ENCODE results near the gene HRH2.

DNA sequence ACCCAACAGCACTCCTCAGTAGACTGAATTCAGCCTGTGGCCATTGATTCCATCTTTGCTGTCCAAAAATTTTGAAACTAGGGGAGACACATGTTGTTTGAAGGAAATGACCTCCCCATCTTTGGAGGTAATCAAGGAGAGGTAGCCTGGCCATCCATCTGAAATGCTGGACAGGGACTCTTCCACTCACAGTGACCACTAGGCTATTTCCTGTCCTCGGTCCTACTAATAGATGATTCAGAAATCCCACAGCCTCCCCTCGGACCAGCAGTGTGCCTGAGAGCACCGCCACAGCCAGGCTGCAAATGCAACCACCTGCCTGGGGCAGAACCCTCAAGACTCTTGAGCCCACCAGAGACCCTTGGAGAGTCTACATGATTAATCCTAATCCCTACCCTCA, 12.5 kb downstream of the HRH2 start:
- no peak for TF ChIP-seq ELF4 (CRISPR knock-in tag; IDR thresholded peaks at IDR 0.05)
- TF ChIP-seq, protein P1, sequence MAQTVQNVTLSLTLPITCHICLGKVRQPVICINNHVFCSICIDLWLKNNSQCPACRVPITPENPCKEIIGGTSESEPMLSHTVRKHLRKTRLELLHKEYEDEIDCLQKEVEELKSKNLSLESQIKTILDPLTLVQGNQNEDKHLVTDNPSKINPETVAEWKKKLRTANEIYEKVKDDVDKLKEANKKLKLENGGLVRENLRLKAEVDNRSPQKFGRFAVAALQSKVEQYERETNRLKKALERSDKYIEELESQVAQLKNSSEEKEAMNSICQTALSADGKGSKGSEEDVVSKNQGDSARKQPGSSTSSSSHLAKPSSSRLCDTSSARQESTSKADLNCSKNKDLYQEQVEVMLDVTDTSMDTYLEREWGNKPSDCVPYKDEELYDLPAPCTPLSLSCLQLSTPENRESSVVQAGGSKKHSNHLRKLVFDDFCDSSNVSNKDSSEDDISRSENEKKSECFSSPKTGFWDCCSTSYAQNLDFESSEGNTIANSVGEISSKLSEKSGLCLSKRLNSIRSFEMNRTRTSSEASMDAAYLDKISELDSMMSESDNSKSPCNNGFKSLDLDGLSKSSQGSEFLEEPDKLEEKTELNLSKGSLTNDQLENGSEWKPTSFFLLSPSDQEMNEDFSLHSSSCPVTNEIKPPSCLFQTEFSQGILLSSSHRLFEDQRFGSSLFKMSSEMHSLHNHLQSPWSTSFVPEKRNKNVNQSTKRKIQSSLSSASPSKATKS (CRISPR knock-in tag; IDR thresholded peaks at IDR 0.05) = no peak
- no peak for TF ChIP-seq JUN (IDR thresholded peaks at IDR 0.05; ENCODE audit: borderline replicate concordance, low read depth, low read length)
- no peak for TF ChIP-seq JUN (CRISPR knock-in tag; IDR thresholded peaks at IDR 0.05; ENCODE audit: borderline replicate concordance)
- no peak for TF ChIP-seq MYC (IDR thresholded peaks at IDR 0.05; ENCODE audit: low read depth, low read length)
- TF ChIP-seq MYC (CRISPR knock-in tag; IDR thresholded peaks at IDR 0.05; ENCODE audit: borderline replicate concordance, low read depth) = no peak
- TF ChIP-seq, protein P2, sequence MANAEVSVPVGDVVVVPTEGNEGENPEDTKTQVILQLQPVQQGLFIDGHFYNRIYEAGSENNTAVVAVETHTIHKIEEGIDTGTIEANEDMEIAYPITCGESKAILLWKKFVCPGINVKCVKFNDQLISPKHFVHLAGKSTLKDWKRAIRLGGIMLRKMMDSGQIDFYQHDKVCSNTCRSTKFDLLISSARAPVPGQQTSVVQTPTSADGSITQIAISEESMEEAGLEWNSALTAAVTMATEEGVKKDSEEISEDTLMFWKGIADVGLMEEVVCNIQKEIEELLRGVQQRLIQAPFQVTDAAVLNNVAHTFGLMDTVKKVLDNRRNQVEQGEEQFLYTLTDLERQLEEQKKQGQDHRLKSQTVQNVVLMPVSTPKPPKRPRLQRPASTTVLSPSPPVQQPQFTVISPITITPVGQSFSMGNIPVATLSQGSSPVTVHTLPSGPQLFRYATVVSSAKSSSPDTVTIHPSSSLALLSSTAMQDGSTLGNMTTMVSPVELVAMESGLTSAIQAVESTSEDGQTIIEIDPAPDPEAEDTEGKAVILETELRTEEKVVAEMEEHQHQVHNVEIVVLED (CRISPR knock-in tag; IDR thresholded peaks at IDR 0.05) = no peak
- no peak for TF ChIP-seq ZKSCAN1 (IDR thresholded peaks at IDR 0.05; ENCODE audit: low read depth, low read length)
